Activated CD8-positive, alpha-beta memory T cell treated with anti-CD3 and anti-CD28 coated beads, Interleukin-2, amount 50 U/mL, for 24 hours (primary cell): ENCODE results near the gene RAPH1.
"Not testable (repeated sequence)": the region's sequence is repeated elsewhere in the genome, so short reads cannot be mapped to it uniquely, and the experiment has no call there.

Experiments used
- DNase-seq: peaks from one replicate; pipeline ENCODE4 v3.0.0-alpha.2; 2020; ENCODE audit errors: extremely low read depth

RAPH1 gene

GRCh38 chr2:203544402-203544801 is 9.3 kb upstream of the RAPH1 start:
- no peak for DNase-seq

DNA sequence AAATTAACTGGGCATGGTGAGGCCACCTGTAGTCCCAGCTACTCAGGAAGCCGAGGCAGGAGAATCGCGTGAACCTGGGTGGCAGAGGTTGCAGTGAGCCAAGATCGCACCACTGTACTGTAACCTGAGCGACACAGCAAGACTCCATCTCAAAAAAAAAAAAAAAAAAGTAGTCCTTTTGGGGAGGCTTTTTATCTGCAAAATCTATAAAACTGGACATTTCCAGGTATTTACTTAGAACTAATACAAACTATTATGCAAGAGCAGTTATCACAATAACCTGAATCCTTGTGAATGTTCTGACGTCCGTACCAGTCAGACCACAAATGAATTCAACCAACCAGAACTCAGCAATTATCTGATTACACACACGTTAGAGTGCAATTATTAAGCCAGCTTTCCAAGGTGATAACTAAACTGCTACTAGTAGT is 8.8 kb upstream of the RAPH1 start:
- no peak for DNase-seq

DNA sequence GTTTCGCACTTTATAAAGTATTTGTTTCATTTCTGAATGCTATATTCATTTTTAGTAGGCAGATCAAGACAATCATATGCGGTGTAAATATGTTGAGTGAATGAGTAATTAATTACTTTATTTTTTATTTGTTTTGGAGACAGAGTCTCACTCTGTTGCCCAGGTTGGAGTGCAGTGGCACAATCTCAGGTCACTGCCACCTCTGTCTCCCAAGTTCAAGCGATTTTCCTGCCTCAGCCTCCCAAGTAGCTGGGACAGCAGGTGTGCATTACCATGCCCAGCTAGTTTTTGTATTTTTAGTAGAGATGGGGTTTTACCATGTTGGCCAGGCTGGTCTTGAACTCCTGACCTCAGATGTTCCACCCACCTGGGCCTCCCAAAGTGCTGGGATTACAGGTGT is 5.5 kb upstream of the RAPH1 start:
- DNase-seq: not testable (repeated sequence)

GRCh38 chr2:203538237-203538636 is 3.1 kb upstream of the RAPH1 start:
- not testable (repeated sequence) for DNase-seq

- DNase-seq: not testable (repeated sequence)
Measured at GRCh38 chr2:203536586-203536951, 1.5 kb upstream of the RAPH1 start.

DNA sequence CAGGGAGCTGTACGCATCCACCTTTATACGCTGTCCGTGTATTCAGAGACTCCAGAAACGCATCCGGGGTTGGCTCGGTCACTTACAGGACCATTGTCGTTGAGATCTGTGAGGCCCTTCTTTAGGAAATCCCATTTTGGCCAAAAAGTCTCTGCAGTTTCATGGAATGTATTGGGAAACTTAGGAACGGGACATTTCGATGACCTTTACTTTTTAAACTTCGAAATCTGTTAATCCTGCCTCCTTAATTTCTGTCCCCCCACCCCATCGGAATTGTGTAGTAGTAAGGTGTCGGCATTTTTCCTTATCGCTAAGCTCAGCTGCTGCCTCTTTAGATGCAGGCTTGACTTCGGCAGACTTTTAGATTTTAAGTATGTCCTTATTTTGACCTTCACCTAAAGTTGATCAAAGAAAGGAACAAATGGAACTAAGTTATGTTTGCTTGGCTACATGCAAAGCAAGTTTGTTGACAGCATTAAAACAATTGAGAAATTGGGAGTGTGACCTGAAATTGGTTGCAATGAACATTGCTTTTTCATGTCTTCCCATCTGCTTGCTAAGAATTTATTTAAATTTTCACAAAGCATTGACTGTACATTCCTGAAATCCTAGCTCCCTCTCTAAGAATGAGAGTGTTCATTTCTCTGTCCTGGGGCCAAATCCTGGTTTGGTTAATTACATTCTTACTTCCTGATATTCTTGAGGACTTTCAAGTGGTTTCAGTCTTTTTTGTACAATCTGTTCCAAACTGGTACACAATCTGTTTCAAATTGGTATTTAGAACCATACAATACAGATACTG is 884 bp upstream of the RAPH1 start:
- no peak for DNase-seq

DNA sequence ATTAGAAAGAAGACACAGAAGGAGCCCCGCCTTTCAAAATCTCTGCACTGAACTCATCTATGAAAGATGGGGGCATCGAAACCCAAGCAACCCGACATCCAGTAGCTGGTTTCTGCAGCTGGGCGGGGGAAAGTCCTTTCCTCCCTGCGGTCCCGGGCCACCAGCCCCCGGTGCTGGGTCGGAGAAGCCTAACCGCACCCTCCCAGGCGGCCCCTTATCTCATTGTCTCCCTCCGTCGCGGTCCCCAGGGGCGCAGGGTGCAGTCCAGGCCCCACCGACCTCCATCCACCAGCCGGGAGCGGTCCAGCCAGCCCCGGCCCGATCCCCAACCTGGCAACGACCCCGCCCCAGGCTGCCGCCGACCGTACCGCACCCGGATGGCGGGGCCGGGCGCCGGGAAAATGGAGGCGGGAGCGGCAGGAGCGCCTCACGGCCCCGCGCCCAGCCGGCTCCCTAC is 452 bp downstream of the RAPH1 start:
- no peak for DNase-seq

DNA sequence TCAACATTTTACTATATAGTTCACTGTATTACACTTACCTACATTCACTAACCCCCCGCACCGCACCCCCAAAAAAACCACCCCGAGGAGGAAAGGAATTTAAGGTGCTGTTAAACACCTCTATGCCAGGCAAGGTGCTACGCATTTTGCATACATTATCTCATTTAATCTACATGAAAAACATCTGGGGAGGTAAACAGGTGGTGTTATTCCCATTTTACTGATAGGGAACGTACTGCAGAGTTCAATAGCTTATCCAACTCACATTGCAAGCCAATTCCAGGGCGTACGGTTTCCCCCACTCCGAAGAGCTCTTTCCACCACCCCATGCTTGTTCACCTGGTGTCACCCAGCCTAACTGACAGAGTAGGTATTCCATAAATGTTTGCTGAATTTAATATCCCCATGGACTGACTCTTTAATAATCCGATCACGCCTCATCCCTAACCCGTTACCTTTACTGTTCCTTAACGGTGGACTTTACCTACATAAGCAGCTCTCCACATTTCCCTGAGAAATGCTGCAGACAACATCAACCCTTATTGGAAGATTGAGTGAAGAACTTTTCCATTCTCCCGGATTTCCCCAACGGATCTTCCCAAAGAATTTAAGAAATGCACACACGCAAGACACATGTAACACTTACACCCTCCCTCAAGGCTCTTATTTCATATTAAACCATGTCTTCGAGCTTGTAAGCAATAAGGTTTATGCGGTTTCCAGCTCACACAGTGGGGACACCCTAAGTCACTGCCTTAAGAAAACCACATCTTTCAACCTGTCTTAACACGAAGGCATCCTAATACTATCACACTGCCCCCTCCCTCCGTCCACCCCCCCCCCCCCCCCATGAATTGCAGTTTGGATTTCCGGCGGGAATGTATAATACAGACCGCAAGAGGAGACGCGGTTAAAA is 1.2 kb downstream of the RAPH1 start:
- no peak for DNase-seq

DNA sequence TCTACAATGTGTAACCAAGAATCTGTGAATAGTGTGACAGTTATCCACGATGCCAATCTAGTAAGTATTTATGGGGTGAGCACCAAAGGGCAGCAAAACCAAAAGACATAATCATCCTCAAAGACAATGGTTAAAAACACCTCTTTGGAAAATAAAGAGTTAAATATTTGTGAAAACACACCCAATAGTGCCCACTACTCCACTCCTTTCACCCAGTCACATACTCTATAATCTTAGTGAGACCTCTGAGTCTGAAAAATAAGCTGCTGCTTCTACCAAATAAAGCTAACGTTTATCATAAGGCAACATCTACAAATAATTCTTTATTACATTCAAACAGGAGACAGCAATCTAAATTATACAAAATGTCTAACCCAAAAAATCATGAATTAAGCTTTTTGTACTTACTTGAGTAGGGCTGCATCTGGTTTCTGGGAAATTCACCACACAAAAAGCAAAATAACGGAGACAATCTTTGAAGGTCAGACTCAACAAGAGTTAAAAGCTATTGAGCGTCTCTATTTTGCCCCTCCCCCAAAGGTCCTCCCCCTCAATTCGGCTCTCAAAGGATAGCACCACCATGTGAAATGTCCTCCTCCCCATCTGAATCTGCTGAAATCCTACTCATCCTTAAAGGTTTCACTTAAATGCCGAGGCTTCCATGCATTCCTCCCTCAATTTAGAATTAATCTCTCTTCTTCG is 2.0 kb downstream of the RAPH1 start:
- no peak for DNase-seq

- no peak for DNase-seq
Measured at GRCh38 chr2:203527719-203528118, 7.4 kb downstream of the RAPH1 start.

- not testable (repeated sequence) for DNase-seq
Measured at GRCh38 chr2:203513268-203513667, 21.8 kb downstream of the RAPH1 start.

DNA sequence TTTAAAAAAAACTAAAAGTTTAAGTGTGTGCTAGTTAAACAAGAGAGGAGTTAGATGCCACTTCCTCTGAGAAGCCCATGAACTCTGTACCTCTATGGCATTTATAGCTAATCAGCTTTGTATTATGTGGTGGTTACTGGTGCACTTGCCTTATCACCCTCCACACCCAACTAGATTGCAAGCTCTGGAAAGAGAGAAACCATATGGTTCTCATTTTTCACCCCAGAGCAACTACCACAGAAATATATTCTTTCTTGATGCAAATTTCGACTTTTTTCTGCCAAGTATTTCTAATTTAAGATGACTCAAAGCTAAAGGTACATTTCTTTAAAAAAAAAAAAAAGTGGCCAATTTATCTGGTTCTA is 24.2 kb downstream of the RAPH1 start:
- no peak for DNase-seq

GRCh38 chr2:203510256-203510940 is 24.7 kb downstream of the RAPH1 start:
- no peak for DNase-seq

GRCh38 chr2:203503460-203503859 is 31.6 kb downstream of the RAPH1 start:
- DNase-seq: not testable (repeated sequence)

- DNase-seq: no peak
Measured at GRCh38 chr2:203501873-203502272, 33.2 kb downstream of the RAPH1 start.

- no peak for DNase-seq
Measured at GRCh38 chr2:203500951-203501350, 34.1 kb downstream of the RAPH1 start.

DNA sequence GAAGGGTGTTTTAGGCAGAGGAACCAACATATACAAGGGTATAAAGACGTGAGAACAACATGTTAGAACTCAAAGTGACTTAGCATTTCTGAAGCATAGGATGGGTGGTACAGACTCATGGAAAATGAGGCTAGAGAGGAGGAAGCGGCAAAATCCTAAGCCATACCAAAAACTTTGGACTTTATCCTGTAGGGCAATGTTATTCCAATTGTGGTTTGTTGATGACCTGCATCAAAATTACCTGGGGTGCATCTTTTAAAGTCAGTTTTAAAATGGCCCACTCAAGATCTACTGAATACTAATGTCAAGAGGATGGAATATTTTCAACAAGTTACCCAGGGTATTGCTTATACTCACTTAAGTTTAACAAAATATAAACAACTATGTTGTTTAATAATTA is 34.8 kb downstream of the RAPH1 start:
- no peak for DNase-seq

GRCh38 chr2:203498161-203498560 is 36.9 kb downstream of the RAPH1 start:
- DNase-seq: no peak

- no peak for DNase-seq
Measured at GRCh38 chr2:203492965-203493364, 42.1 kb downstream of the RAPH1 start.

DNA sequence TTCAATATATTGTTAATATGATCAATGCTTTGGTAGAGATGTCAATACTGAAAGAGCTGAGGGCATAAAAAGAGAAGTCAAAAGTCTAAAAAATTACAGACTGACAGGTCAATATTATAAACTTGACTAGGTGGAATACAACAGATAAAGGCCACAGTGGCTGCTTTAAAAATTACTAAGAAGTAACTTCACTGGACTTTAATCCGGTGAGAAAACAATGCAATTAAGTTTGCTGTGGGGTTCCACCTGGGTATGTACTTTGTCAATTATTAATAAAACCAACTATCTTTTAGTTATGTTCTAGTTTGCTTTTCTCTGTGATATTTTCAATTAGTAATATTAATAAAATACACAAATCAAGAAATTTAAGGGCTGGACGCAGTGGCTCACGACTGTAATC is 44.7 kb downstream of the RAPH1 start:
- DNase-seq: no peak

- DNase-seq: no peak
Measured at GRCh38 chr2:203489531-203489930, 45.6 kb downstream of the RAPH1 start.
